Smooth muscle cell (in vitro differentiated cells): ENCODE results near the gene AADACL4. TPM values are rescaled to one million over a fixed set of nuclear protein-coding genes. Genes with fewer than 3 reads are reported as not detected.

ENCODE experiments used
- DNase-seq: peaks from one replicate; lab custom pipeline; 2025; ENCODE audit not compliant: unreplicated experiment; lab: John Stamatoyannopoulos, UW
- H2AFZ ChIP-seq: fragments of 200-600 bp; sonication (generic); 2 replicates; pipeline ENCODE4 v1.6.0; 2016; ENCODE audit warnings: antibody characterized with exemption, low read depth, mild to moderate bottlenecking
- H3F3A ChIP-seq: fragments of 200-600 bp; sonication (generic); 2 replicates; pipeline ENCODE4 v1.6.0; 2017; ENCODE audit warnings: antibody characterized with exemption, low read depth
- H3K27ac ChIP-seq: fragments of 200-600 bp; sonication (generic); 2 replicates; pipeline ENCODE4 v1.5.1; 2016; ENCODE audit warnings: low read depth, mild to moderate bottlenecking
- H3K27me3 ChIP-seq: fragments of 200-600 bp; sonication (generic); 2 replicates; pipeline ENCODE4 v1.6.1; 2016; ENCODE audit warnings: low read depth, mild to moderate bottlenecking
- H3K36me3 ChIP-seq: fragments of 200-600 bp; sonication (generic); 2 replicates; pipeline ENCODE4 v1.5.1; 2016; ENCODE audit warnings: low read depth
- H3K4me1 ChIP-seq: fragments of 200-600 bp; sonication (generic); 2 replicates; pipeline ENCODE4 v1.5.1; 2016; ENCODE audit warnings: low read depth
- H3K4me2 ChIP-seq: fragments of 200-600 bp; sonication (generic); 2 replicates; pipeline ENCODE4 v1.6.0; 2016; ENCODE audit warnings: mild to moderate bottlenecking
- H3K4me3 ChIP-seq: fragments of 200-600 bp; sonication (generic); 2 replicates; pipeline ENCODE4 v1.5.1; 2016; ENCODE audit warnings: mild to moderate bottlenecking
- H3K79me2 ChIP-seq: fragments of 200-600 bp; sonication (generic); 2 replicates; pipeline ENCODE4 v1.6.0; 2016; ENCODE audit warnings: low read depth, mild to moderate bottlenecking
- H3K9ac ChIP-seq: fragments of 200-600 bp; sonication (generic); 2 replicates; pipeline ENCODE4 v1.6.0; 2016; ENCODE audit warnings: low read depth
- H3K9me3 ChIP-seq: fragments of 200-600 bp; sonication (generic); replicated peaks from 2 replicates; pipeline ENCODE4 v1.5.1; 2016; ENCODE audit warnings: low read depth
- H4K20me1 ChIP-seq: fragments of 200-600 bp; sonication (generic); 2 replicates; pipeline ENCODE4 v1.6.0; 2016; ENCODE audit warnings: low read depth
- WGBS: methylation state at CpG from one replicate; pipeline ENCODE4 v1.1.7; 2016; ENCODE audit warnings: low lambda C conversion rate; 5-methylcytosine and 5-hydroxymethylcytosine counted together
- polyA plus RNA-seq: library from polyadenylated mRNA; unstranded; fragments of >200 nt; fragmentation: Nextera tagmentation; extraction: Ambion mirVana; gene quantifications from 2 replicates; pipeline ENCODE4 v1.2.1, GENCODE V29; 2016
- total RNA-seq: library from RNA; depleted of rRNA; stranded (reverse); fragments of >200 nt; gene quantifications from 2 replicates; pipeline ENCODE4 v1.2.3, GENCODE V29; 2014
- TF ChIP-seq, protein P1 (sequence below): fragments of 200-600 bp; sonication (generic); IDR thresholded peaks from 2 replicates; pipeline ENCODE4 v1.5.1; 2017; ENCODE audit warnings: borderline replicate concordance, mild to moderate bottlenecking, antibody characterized with exemption; ENCODE audit not compliant: insufficient read depth, poor library complexity, severe bottlenecking

AADACL4 gene
- total and polyA plus RNA-seq, 2 experiments from 2014 or later = not detected

DNA sequence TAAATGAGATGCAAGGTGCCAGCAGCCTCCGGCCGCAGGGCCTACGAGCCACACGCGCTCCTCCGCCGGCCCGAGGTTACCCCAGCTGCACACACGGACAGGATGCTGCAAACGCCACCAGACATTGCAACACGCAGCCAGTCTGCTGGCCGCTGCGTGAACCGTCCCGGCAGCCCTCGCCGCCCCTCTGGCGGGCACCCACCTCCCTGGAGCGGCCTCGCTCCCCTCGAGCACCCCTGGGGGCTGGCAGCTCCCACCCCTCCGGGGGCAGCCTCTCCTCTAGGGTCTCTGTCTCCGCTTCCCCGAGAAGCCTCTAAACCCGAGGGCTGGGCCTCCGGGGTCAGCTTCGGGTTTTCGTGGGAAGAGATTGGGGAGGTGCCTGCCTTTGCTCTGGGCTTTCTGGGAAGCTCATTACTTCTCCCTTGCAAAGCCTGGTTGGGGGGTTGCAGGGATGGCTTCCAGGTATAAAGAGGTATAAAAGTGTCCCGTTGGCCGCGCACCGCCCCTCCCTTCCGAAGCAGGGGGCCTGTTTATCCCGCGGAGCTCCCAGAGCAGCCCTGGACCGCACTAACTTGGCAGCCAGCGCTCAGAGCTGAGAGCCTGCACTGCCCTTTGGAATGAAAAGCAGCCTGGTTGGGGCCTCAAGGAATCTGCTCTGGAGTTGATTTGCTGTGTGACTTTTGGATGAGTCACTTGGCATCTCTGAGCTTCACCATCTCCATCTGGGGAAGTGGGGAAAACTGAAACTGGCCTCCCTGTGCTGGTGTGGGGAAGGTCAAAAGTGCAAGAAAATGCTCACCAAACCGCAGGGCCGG is 47.7 kb upstream of the AADACL4 start:
- no peaks in the 10 kb centered on the region for H3K79me2 ChIP-seq
- H3K4me3 ChIP-seq = peak overlapping the region; percentile 50
- peak overlapping the region; percentile 83 for H3K27ac ChIP-seq

DNA sequence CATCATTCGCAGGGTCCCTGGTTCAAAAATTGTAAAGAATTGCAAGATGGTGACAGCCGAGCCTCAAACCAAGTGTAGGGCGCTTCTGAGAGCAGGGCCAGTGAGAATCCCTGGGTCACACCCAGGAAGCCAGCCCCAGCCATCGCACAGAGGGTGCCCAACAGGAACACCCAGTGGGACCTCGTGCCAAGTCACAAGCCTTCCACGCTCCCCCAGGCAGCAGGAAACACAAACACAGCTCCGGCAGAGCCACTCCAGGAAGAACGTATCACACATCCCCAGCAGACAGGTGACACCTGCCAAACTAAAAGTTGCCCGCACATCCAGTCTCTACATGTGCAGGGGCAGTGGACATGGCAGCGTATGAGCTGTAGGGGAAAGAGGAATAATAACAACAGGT is 46.1 kb upstream of the AADACL4 start:
- peaks cover 8% of the 10 kb centered on the region for H3K4me1 ChIP-seq
- no peak overlapping the region for H3K4me2 ChIP-seq
- no peaks in the 10 kb centered on the region for H3K9me3 ChIP-seq
- DNase-seq = no peak
- no peaks in the 10 kb centered on the region for H3K79me2 ChIP-seq
- TF ChIP-seq, protein P1, sequence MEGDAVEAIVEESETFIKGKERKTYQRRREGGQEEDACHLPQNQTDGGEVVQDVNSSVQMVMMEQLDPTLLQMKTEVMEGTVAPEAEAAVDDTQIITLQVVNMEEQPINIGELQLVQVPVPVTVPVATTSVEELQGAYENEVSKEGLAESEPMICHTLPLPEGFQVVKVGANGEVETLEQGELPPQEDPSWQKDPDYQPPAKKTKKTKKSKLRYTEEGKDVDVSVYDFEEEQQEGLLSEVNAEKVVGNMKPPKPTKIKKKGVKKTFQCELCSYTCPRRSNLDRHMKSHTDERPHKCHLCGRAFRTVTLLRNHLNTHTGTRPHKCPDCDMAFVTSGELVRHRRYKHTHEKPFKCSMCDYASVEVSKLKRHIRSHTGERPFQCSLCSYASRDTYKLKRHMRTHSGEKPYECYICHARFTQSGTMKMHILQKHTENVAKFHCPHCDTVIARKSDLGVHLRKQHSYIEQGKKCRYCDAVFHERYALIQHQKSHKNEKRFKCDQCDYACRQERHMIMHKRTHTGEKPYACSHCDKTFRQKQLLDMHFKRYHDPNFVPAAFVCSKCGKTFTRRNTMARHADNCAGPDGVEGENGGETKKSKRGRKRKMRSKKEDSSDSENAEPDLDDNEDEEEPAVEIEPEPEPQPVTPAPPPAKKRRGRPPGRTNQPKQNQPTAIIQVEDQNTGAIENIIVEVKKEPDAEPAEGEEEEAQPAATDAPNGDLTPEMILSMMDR = no peak
- no peak overlapping the region for H2AFZ ChIP-seq
- peaks cover 17% of the 10 kb centered on the region for H3K27me3 ChIP-seq
- no peak overlapping the region for H3K4me3 ChIP-seq
- no peak overlapping the region for H3K27ac ChIP-seq
- H3F3A ChIP-seq = peaks cover 11% of the 10 kb centered on the region
- peaks cover 7% of the 10 kb centered on the region for H4K20me1 ChIP-seq
- H3K9ac ChIP-seq = no peak overlapping the region
- H3K36me3 ChIP-seq = no peaks in the 10 kb centered on the region
- 91% methylated on average over 10 of the region's 10 CpGs for WGBS

More for the DNA sequence above, 47.7 kb upstream of the AADACL4 start:
- H2AFZ ChIP-seq = peak overlapping the region; percentile 75
- H3K4me2 ChIP-seq = peak overlapping the region; percentile 89
- H3F3A ChIP-seq = peaks cover 11% of the 10 kb centered on the region
- TF ChIP-seq, protein P1 = no peak
- peaks cover 17% of the 10 kb centered on the region for H3K27me3 ChIP-seq
- peaks cover 7% of the 10 kb centered on the region for H4K20me1 ChIP-seq
- H3K9me3 ChIP-seq = no peaks in the 10 kb centered on the region
- peak; percentile 66 for DNase-seq
- H3K4me1 ChIP-seq = peaks cover 3% of the 10 kb centered on the region
- no peaks in the 10 kb centered on the region for H3K36me3 ChIP-seq
- WGBS = 4% methylated on average over 39 of the region's 39 CpGs
- H3K9ac ChIP-seq = peak overlapping the region; percentile 67

DNA sequence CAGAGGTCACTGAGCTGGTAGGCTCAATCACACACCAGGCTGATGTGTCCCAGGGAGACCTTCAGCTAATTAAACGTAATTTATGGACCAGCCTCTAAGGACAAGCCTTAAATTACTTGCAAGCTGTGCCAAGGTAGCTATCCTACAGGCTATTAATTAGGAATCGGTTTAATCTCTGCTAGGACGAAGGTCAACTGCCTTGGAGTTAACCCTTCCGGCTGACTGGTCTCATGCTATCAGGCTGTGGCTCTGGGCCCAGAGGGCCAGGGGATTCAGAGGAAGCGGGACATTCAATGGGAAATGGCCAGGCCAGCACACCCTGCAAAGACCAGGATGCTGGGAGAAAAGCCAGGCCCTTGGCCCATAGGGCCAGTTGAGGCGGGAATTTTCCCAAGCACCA is 44.9 kb upstream of the AADACL4 start:
- peaks cover 9% of the 10 kb centered on the region for H3F3A ChIP-seq
- WGBS = 93% methylated on average over 6 of the region's 6 CpGs
- H3K4me1 ChIP-seq = peaks cover 8% of the 10 kb centered on the region
- H3K27ac ChIP-seq = no peak overlapping the region
- H3K9me3 ChIP-seq = no peaks in the 10 kb centered on the region
- H3K9ac ChIP-seq = no peak overlapping the region
- TF ChIP-seq, protein P1 = no peak
- no peaks in the 10 kb centered on the region for H3K79me2 ChIP-seq
- H2AFZ ChIP-seq = no peak overlapping the region
- peaks cover 17% of the 10 kb centered on the region for H3K27me3 ChIP-seq
- no peak for DNase-seq
- H3K4me2 ChIP-seq = no peak overlapping the region
- H3K4me3 ChIP-seq = no peak overlapping the region
- peaks cover 7% of the 10 kb centered on the region for H4K20me1 ChIP-seq
- H3K36me3 ChIP-seq = no peaks in the 10 kb centered on the region
